HEK293 (cell line): ENCODE measurements around the gene DNAJC6.

Source experiments
- CTCF ChIA-PET: fragments of 350-600 bp; formaldehyde crosslinking; extraction: SDS; loops from one replicate; lab custom pipeline; 2021; ENCODE audit warnings: antibody characterized with exemption; lab: Yijun Ruan, JAX
- POLR2A ChIA-PET: fragments of 300-600 bp; formaldehyde crosslinking; extraction: SDS; loops from one replicate; lab custom pipeline; 2020; ENCODE audit warnings: antibody characterized with exemption, inconsistent platforms; lab: Yijun Ruan, JAX
- H3K27ac ChIP-seq: fragments of 200-500 bp; sonication (Bioruptor generic); 2 replicates; pipeline ENCODE4 v1.5.1; 2014; ENCODE audit warnings: low read depth, low read length, control low read depth, inconsistent platforms; ENCODE audit errors: extremely low read depth
- H3K36me3 ChIP-seq, 2 experiments: fragments of 200-500 bp in 1 of 2; sonication (Bioruptor generic) in 1 of 2; 1 replicate in 1 of 2; 2 replicates in 1 of 2; pipeline ENCODE4 v1.5.1; 2014 to 2017; ENCODE audit warnings: inconsistent platforms in 2 of 2, low read length in 2 of 2; ENCODE audit not compliant: control insufficient read depth in 2 of 2, insufficient read depth in 1 of 2
- H3K4me1 ChIP-seq: fragments of 200-500 bp; sonication (Bioruptor generic); 2 replicates; pipeline ENCODE4 v1.5.1; 2014; ENCODE audit warnings: mild to moderate bottlenecking, low read length, inconsistent platforms; ENCODE audit not compliant: control insufficient read depth, insufficient read depth
- H3K4me3 ChIP-seq: 2 replicates; pipeline ENCODE4 v1.5.1; 2011; ENCODE audit warnings: low read depth, mild to moderate bottlenecking, control low read depth, low read length, moderate library complexity
- H3K9me3 ChIP-seq: fragments of 200-500 bp; sonication (Bioruptor generic); 2 replicates; pipeline ENCODE4 v1.5.1; 2014; ENCODE audit warnings: low read depth, low read length, inconsistent platforms; ENCODE audit not compliant: control insufficient read depth, insufficient read depth
- KLF7 ChIP-seq: fragments of 450-650 bp; formaldehyde crosslinking; IDR thresholded peaks from 2 replicates; pipeline ENCODE4 v1.5.1; 2016; ENCODE audit warnings: missing biosample characterization, missing genetic modification characterization, borderline replicate concordance
- OSR2 ChIP-seq: fragments of 450-650 bp; formaldehyde crosslinking; IDR thresholded peaks from 2 replicates; pipeline ENCODE4 v1.5.1; 2016; ENCODE audit warnings: missing biosample characterization, missing genetic modification characterization
- SALL2 ChIP-seq: fragments of 450-650 bp; formaldehyde crosslinking; IDR thresholded peaks from 2 replicates; pipeline ENCODE4 v1.5.0; 2017; ENCODE audit warnings: missing biosample characterization, mild to moderate bottlenecking, missing genetic modification characterization, borderline replicate concordance
- SCRT2 ChIP-seq: fragments of 450-650 bp; formaldehyde crosslinking; IDR thresholded peaks from 2 replicates; pipeline ENCODE4 v1.5.1; 2016; ENCODE audit warnings: missing biosample characterization, missing genetic modification characterization
- ZNF121 ChIP-seq: fragments of 450-650 bp; formaldehyde crosslinking; IDR thresholded peaks from 2 replicates; pipeline ENCODE4 v1.5.1; 2016; ENCODE audit warnings: missing biosample characterization, missing genetic modification characterization
- ZNF140 ChIP-seq: fragments of 450-650 bp; formaldehyde crosslinking; IDR thresholded peaks from 2 replicates; pipeline ENCODE4 v1.5.1; 2016; ENCODE audit warnings: missing biosample characterization, missing genetic modification characterization
- ZNF169 ChIP-seq: fragments of 450-650 bp; formaldehyde crosslinking; IDR thresholded peaks from 2 replicates; pipeline ENCODE4 v1.5.1; 2016; ENCODE audit warnings: missing biosample characterization, missing genetic modification characterization
- ZNF174 ChIP-seq: fragments of 450-650 bp; formaldehyde crosslinking; IDR thresholded peaks from 2 replicates; pipeline ENCODE4 v1.5.0; 2017; ENCODE audit warnings: missing biosample characterization, mild to moderate bottlenecking, missing genetic modification characterization
- ZNF202 ChIP-seq: fragments of 450-650 bp; formaldehyde crosslinking; IDR thresholded peaks from 2 replicates; pipeline ENCODE4 v1.5.1; 2016; ENCODE audit warnings: missing biosample characterization, missing genetic modification characterization, borderline replicate concordance
- ZNF324 ChIP-seq: fragments of 450-650 bp; formaldehyde crosslinking; IDR thresholded peaks from 2 replicates; pipeline ENCODE4 v1.5.1; 2016; ENCODE audit warnings: missing biosample characterization, missing genetic modification characterization
- ZNF354C ChIP-seq: fragments of 450-650 bp; formaldehyde crosslinking; IDR thresholded peaks from 2 replicates; pipeline ENCODE4 v1.5.1; 2016; ENCODE audit warnings: missing biosample characterization, missing genetic modification characterization, low read depth, borderline replicate concordance
- ZNF391 ChIP-seq: fragments of 450-650 bp; formaldehyde crosslinking; IDR thresholded peaks from 2 replicates; pipeline ENCODE4 v1.5.1; 2016; ENCODE audit warnings: low read depth, missing biosample characterization, missing genetic modification characterization, borderline replicate concordance
- ZNF423 ChIP-seq: fragments of 450-650 bp; formaldehyde crosslinking; IDR thresholded peaks from 2 replicates; pipeline ENCODE4 v1.5.1; 2016; ENCODE audit warnings: missing biosample characterization, missing genetic modification characterization
- ZNF600 ChIP-seq: fragments of 450-650 bp; formaldehyde crosslinking; IDR thresholded peaks from 2 replicates; pipeline ENCODE4 v1.5.1; 2016; ENCODE audit warnings: missing biosample characterization, missing genetic modification characterization
- ZSCAN30 ChIP-seq: fragments of 450-650 bp; IDR thresholded peaks from 2 replicates; pipeline ENCODE4 v1.5.1; 2018; ENCODE audit warnings: missing biosample characterization, mild to moderate bottlenecking, missing genetic modification characterization, moderate library complexity
- TF ChIP-seq, protein P1 (sequence below): fragments of 450-650 bp; formaldehyde crosslinking; IDR thresholded peaks from 2 replicates; pipeline ENCODE4 v1.5.1; 2016; ENCODE audit warnings: missing biosample characterization, missing genetic modification characterization
- TF ChIP-seq, protein P2 (sequence below): fragments of 450-650 bp; formaldehyde crosslinking; IDR thresholded peaks from 2 replicates; pipeline ENCODE4 v1.5.1; 2016; ENCODE audit warnings: missing biosample characterization, missing genetic modification characterization, low read depth
- TF ChIP-seq, protein P3 (sequence below): fragments of 450-650 bp; formaldehyde crosslinking; IDR thresholded peaks from 2 replicates; pipeline ENCODE4 v1.5.1; 2016; ENCODE audit warnings: missing biosample characterization, missing genetic modification characterization
- TF ChIP-seq, protein P4 (sequence below): fragments of 450-650 bp; formaldehyde crosslinking; IDR thresholded peaks from 2 replicates; pipeline ENCODE4 v1.5.1; 2016; ENCODE audit warnings: missing biosample characterization, missing genetic modification characterization
- TF ChIP-seq, protein P5 (sequence below): IDR thresholded peaks from 2 replicates; pipeline ENCODE4 v1.6.1; 2011; ENCODE audit warnings: mild to moderate bottlenecking, low read depth, low read length, borderline replicate concordance
- TF ChIP-seq, protein P6 (sequence below): fragments of 450-650 bp; formaldehyde crosslinking; IDR thresholded peaks from 2 replicates; pipeline ENCODE4 v1.5.1; 2016; ENCODE audit warnings: missing biosample characterization, missing genetic modification characterization

DNAJC6 gene

DNA sequence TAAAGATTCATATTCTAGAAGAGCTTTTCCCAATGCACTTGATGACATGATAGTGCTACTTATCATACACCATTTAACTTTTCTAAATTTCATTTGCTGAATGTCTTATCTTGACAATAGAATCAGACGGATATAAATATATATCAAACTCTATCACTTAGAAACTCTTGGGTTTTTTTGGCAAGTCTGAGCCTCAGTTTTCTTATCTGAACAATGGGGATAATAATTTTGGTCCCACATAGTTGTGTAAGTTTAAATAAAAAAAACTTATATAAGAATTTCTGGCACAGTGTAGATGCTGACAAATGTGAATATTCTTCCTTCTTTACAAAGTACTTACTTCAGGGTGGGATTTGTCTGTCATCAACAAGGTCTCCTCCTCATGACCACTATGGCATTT is 89.7 kb downstream of the DNAJC6 start (continued):
- TF ChIP-seq, protein P1, sequence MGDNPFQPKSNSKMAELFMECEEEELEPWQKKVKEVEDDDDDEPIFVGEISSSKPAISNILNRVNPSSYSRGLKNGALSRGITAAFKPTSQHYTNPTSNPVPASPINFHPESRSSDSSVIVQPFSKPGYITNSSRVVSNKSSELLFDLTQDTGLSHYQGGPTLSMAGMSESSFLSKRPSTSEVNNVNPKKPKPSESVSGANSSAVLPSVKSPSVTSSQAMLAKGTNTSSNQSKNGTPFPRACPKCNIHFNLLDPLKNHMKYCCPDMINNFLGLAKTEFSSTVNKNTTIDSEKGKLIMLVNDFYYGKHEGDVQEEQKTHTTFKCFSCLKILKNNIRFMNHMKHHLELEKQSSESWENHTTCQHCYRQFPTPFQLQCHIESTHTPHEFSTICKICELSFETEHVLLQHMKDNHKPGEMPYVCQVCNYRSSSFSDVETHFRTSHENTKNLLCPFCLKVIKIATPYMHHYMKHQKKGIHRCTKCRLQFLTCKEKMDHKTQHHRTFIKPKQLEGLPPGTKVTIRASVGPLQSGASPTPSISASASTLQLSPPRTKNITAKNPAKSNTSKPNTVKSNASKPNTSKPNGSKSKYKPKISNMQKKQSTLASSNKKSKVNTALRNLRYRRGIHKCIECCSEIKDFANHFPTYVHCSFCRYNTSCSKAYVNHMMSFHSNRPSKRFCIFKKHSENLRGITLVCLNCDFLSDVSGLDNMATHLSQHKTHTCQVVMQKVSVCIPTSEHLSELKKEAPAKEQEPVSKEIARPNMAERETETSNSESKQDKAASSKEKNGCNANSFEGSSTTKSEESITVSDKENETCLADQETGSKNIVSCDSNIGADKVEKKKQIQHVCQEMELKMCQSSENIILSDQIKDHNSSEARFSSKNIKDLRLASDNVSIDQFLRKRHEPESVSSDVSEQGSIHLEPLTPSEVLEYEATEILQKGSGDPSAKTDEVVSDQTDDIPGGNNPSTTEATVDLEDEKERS (tag by site-specific recombination) = no peak
- TF ChIP-seq ZNF202 (tag by site-specific recombination) = no peak
- TF ChIP-seq ZNF391 (tag by site-specific recombination) = no peak
- TF ChIP-seq ZNF324 (tag by site-specific recombination) = no peak
- no peak for TF ChIP-seq ZNF354C (tag by site-specific recombination)

DNA sequence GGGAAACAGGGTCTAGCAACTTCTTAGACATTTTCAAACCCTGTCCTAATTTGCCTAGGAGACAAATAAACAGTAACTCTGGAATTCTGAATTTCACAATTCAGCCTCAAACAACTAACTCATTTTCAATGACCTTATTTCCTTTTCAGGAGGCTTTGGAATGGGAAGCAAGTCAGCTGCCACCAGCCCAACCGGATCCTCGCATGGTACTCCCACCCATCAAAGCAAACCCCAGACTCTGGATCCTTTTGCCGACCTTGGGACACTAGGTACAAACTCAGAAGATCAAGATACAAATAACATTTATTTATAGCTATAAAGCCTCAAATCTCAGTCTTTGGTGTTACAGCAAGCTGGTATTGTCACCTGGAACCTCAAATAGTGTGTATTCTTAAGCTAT is 92.3 kb downstream of the DNAJC6 start:
- ChIA-PET POLR2A (no interaction called here), CTCF (interaction anchor here (1.4 kb wide), 1 partner anchor 8 kb away, joined by 3 read pairs; no protein-coding TSS in a partner anchor)
- Histone ChIP-seq H3K9me3 (no peaks in the 10 kb centered on the region), H3K4me3 (no peak overlapping the region), H3K4me1 (no peaks in the 10 kb centered on the region), H3K27ac (no peak overlapping the region), H3K36me3 (peaks cover 0 to 52% of the 10 kb centered on the region in 2 experiments; a peak in 1 of 3 replicates)
- TF ChIP-seq, protein P2, sequence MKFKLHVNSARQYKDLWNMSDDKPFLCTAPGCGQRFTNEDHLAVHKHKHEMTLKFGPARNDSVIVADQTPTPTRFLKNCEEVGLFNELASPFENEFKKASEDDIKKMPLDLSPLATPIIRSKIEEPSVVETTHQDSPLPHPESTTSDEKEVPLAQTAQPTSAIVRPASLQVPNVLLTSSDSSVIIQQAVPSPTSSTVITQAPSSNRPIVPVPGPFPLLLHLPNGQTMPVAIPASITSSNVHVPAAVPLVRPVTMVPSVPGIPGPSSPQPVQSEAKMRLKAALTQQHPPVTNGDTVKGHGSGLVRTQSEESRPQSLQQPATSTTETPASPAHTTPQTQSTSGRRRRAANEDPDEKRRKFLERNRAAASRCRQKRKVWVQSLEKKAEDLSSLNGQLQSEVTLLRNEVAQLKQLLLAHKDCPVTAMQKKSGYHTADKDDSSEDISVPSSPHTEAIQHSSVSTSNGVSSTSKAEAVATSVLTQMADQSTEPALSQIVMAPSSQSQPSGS (tag by site-specific recombination) = no peak
- TF ChIP-seq SALL2 (tag by site-specific recombination) = no peak
- no peak for TF ChIP-seq ZNF140 (tag by site-specific recombination)
- TF ChIP-seq, protein P3, sequence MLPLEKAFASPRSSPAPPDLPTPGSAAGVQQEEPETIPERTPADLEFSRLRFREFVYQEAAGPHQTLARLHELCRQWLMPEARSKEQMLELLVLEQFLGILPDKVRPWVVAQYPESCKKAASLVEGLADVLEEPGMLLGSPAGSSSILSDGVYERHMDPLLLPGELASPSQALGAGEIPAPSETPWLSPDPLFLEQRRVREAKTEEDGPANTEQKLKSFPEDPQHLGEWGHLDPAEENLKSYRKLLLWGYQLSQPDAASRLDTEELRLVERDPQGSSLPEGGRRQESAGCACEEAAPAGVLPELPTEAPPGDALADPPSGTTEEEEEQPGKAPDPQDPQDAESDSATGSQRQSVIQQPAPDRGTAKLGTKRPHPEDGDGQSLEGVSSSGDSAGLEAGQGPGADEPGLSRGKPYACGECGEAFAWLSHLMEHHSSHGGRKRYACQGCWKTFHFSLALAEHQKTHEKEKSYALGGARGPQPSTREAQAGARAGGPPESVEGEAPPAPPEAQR = no peak
- no peak for TF ChIP-seq OSR2 (tag by site-specific recombination)
- TF ChIP-seq, protein P4, sequence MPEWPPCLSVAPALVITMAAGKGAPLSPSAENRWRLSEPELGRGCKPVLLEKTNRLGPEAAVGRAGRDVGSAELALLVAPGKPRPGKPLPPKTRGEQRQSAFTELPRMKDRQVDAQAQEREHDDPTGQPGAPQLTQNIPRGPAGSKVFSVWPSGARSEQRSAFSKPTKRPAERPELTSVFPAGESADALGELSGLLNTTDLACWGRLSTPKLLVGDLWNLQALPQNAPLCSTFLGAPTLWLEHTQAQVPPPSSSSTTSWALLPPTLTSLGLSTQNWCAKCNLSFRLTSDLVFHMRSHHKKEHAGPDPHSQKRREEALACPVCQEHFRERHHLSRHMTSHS = no peak
- TF ChIP-seq ZNF600 (tag by site-specific recombination) = no peak
- TF ChIP-seq ZNF121 = no peak
- TF ChIP-seq KLF7 (tag by site-specific recombination) = no peak
- no peak for TF ChIP-seq ZNF169
- no peak for TF ChIP-seq ZNF174 (tag by site-specific recombination)
- TF ChIP-seq ZNF423 (tag by site-specific recombination) = no peak
- TF ChIP-seq SCRT2 (tag by site-specific recombination) = no peak
- TF ChIP-seq, protein P5, sequence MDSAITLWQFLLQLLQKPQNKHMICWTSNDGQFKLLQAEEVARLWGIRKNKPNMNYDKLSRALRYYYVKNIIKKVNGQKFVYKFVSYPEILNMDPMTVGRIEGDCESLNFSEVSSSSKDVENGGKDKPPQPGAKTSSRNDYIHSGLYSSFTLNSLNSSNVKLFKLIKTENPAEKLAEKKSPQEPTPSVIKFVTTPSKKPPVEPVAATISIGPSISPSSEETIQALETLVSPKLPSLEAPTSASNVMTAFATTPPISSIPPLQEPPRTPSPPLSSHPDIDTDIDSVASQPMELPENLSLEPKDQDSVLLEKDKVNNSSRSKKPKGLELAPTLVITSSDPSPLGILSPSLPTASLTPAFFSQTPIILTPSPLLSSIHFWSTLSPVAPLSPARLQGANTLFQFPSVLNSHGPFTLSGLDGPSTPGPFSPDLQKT = no peak
- no peak for TF ChIP-seq ZSCAN30
- TF ChIP-seq, protein P6, sequence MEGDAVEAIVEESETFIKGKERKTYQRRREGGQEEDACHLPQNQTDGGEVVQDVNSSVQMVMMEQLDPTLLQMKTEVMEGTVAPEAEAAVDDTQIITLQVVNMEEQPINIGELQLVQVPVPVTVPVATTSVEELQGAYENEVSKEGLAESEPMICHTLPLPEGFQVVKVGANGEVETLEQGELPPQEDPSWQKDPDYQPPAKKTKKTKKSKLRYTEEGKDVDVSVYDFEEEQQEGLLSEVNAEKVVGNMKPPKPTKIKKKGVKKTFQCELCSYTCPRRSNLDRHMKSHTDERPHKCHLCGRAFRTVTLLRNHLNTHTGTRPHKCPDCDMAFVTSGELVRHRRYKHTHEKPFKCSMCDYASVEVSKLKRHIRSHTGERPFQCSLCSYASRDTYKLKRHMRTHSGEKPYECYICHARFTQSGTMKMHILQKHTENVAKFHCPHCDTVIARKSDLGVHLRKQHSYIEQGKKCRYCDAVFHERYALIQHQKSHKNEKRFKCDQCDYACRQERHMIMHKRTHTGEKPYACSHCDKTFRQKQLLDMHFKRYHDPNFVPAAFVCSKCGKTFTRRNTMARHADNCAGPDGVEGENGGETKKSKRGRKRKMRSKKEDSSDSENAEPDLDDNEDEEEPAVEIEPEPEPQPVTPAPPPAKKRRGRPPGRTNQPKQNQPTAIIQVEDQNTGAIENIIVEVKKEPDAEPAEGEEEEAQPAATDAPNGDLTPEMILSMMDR (tag by site-specific recombination) = no peak
